Measurements from ENCODE around the gene MEI4. TPM values are rescaled to one million over a fixed set of nuclear protein-coding genes. Genes with fewer than 3 reads are reported as not detected.

The MEI4 gene
- polyA plus RNA-seq, 1 donor (not counting 4 experiments of a cell fraction or from before 2014, with no cell fraction given): 0.01 TPM

GRCh38 chr6:77910826-77911225 is 258.0 kb downstream of the MEI4 start:
- no peaks in the 10 kb centered on the region for H3K36me3 ChIP-seq (ENCODE audit: control insufficient read depth in 2 of 2, extremely low read depth in 1 of 2, insufficient read depth in 2 of 2, low read length in 2 of 2)
- H3K9ac ChIP-seq (ENCODE audit: control insufficient read depth, extremely low read depth, insufficient read depth, low read length): no peak overlapping the region
- DNase-seq (ENCODE audit: low read depth, low spot score) (no peak), FAIRE-seq (no peak)
- no peaks in the 10 kb centered on the region for H3K9me1 ChIP-seq (ENCODE audit: control insufficient read depth, extremely low read depth, insufficient read depth, low read length)
- H3K9me3 ChIP-seq (ENCODE audit: control insufficient read depth, low read depth, low read length): no peaks in the 10 kb centered on the region
- TF ChIP-seq EZH2 (IDR thresholded peaks at IDR 0.05; ENCODE audit: low read length) (no peak), CTCF (optimal IDR thresholded peaks at IDR 0.05 in 1 of 3, IDR thresholded peaks at IDR 0.05 in 1 of 3, conservative IDR thresholded peaks at IDR 0.05 in 1 of 3; ENCODE audit: extremely low read depth in 1 of 3, insufficient read depth in 2 of 3, low read length in 3 of 3) (no peak)
- no peaks in the 10 kb centered on the region for H4K20me1 ChIP-seq (ENCODE audit: control insufficient read depth, extremely low read depth, insufficient read depth, low read length)
- H3K4me2 ChIP-seq (ENCODE audit: control insufficient read depth, extremely low read depth, insufficient read depth, low read depth, low read length): no peak overlapping the region
- H2AFZ ChIP-seq (ENCODE audit: control insufficient read depth, low read length): no peak overlapping the region
- H3K4me3 ChIP-seq (ENCODE audit: control insufficient read depth in 2 of 3, extremely low read depth in 1 of 3, insufficient read depth in 2 of 3, low read depth in 1 of 3, low read length in 3 of 3): no peak overlapping the region
- no peak overlapping the region for H3K27ac ChIP-seq (ENCODE audit: control insufficient read depth, insufficient read depth, low read length)
- H3K4me1 ChIP-seq (ENCODE audit: control insufficient read depth, extremely low read depth, insufficient read depth, low read length): no peaks in the 10 kb centered on the region
- H3K79me2 ChIP-seq (ENCODE audit: control insufficient read depth, insufficient read depth, low read length): no peaks in the 10 kb centered on the region
- dilution Hi-C loops (cut with MboI; ENCODE audit: extremely low pct_ligation_motif_present, low sequenced_read_pairs): no loop called here
- H3K27me3 ChIP-seq (ENCODE audit: control insufficient read depth, extremely low read depth, insufficient read depth, low read length): no peaks in the 10 kb centered on the region

GRCh38 chr6:77926198-77926751 is 273.4 kb downstream of the MEI4 start:
- H3K9me3 ChIP-seq (ENCODE audit: control insufficient read depth, low read depth, low read length): no peaks in the 10 kb centered on the region
- H3K79me2 ChIP-seq (ENCODE audit: control insufficient read depth, insufficient read depth, low read length): no peaks in the 10 kb centered on the region
- no peak overlapping the region for H3K9ac ChIP-seq (ENCODE audit: control insufficient read depth, extremely low read depth, insufficient read depth, low read length)
- no peaks in the 10 kb centered on the region for H3K4me1 ChIP-seq (ENCODE audit: control insufficient read depth, extremely low read depth, insufficient read depth, low read length)
- no peak for FAIRE-seq
- no peaks in the 10 kb centered on the region for H3K27me3 ChIP-seq (ENCODE audit: control insufficient read depth, extremely low read depth, insufficient read depth, low read length)
- H3K4me3 ChIP-seq (ENCODE audit: control insufficient read depth in 2 of 3, extremely low read depth in 1 of 3, insufficient read depth in 2 of 3, low read depth in 1 of 3, low read length in 3 of 3): no peak overlapping the region
- TF ChIP-seq EZH2 (IDR thresholded peaks at IDR 0.05; ENCODE audit: low read length) (no peak), CTCF (optimal IDR thresholded peaks at IDR 0.05 in 1 of 3, IDR thresholded peaks at IDR 0.05 in 1 of 3, conservative IDR thresholded peaks at IDR 0.05 in 1 of 3; ENCODE audit: extremely low read depth in 1 of 3, insufficient read depth in 2 of 3, low read length in 3 of 3) (no peak)
- H3K27ac ChIP-seq (ENCODE audit: control insufficient read depth, insufficient read depth, low read length): no peak overlapping the region
- dilution Hi-C loops (cut with MboI; ENCODE audit: extremely low pct_ligation_motif_present, low sequenced_read_pairs): no loop called here
- no peak overlapping the region for H3K4me2 ChIP-seq (ENCODE audit: control insufficient read depth, extremely low read depth, insufficient read depth, low read depth, low read length)
- H3K9me1 ChIP-seq (ENCODE audit: control insufficient read depth, extremely low read depth, insufficient read depth, low read length): no peaks in the 10 kb centered on the region
- no peaks in the 10 kb centered on the region for H4K20me1 ChIP-seq (ENCODE audit: control insufficient read depth, extremely low read depth, insufficient read depth, low read length)
- H2AFZ ChIP-seq (ENCODE audit: control insufficient read depth, low read length): no peak overlapping the region
- no peak for DNase-seq (ENCODE audit: low read depth, low spot score)
- H3K36me3 ChIP-seq (ENCODE audit: control insufficient read depth in 2 of 2, extremely low read depth in 1 of 2, insufficient read depth in 2 of 2, low read length in 2 of 2): no peaks in the 10 kb centered on the region

All from keratinocyte (primary cell).